ENCODE results near the gene LRMDA.

LRMDA gene

DNA sequence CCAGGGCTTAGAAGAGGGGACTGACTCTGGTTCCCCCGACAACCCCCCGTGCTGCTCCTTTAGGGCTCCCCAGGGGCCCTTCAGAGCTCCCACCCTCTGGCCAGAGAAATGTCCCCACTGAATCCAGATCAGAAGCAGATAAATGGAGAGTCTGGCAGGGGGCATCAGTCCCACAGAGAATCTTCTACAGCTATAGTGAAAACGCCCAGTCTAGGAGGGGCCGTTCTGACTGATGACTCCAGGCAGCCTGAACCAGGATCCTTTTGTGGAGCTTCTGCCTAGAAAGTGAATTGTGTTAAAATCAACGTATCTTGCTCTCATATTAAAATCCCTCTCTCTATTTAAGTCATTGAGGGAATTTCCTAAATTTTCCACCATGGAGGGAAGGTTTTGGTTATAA is 471.4 kb downstream of the LRMDA start:
- no peak overlapping the region for H3K4me3 Mint-ChIP-seq
- no peaks in the 10 kb centered on the region for H3K36me3 Mint-ChIP-seq (ENCODE audit: low read depth)
- no peak for DNase-seq
- H3K27ac Mint-ChIP-seq, result no peak overlapping the region
- peaks cover 76% of the 10 kb centered on the region for H3K4me1 Mint-ChIP-seq
- TF ChIP-seq, protein P1, sequence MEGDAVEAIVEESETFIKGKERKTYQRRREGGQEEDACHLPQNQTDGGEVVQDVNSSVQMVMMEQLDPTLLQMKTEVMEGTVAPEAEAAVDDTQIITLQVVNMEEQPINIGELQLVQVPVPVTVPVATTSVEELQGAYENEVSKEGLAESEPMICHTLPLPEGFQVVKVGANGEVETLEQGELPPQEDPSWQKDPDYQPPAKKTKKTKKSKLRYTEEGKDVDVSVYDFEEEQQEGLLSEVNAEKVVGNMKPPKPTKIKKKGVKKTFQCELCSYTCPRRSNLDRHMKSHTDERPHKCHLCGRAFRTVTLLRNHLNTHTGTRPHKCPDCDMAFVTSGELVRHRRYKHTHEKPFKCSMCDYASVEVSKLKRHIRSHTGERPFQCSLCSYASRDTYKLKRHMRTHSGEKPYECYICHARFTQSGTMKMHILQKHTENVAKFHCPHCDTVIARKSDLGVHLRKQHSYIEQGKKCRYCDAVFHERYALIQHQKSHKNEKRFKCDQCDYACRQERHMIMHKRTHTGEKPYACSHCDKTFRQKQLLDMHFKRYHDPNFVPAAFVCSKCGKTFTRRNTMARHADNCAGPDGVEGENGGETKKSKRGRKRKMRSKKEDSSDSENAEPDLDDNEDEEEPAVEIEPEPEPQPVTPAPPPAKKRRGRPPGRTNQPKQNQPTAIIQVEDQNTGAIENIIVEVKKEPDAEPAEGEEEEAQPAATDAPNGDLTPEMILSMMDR (IDR thresholded peaks at IDR 0.05), result no peak
- H3K9me3 Mint-ChIP-seq, result no peaks in the 10 kb centered on the region
- peaks cover 2% of the 10 kb centered on the region for H3K27me3 Mint-ChIP-seq (ENCODE audit: low read depth, poor library complexity)

DNA sequence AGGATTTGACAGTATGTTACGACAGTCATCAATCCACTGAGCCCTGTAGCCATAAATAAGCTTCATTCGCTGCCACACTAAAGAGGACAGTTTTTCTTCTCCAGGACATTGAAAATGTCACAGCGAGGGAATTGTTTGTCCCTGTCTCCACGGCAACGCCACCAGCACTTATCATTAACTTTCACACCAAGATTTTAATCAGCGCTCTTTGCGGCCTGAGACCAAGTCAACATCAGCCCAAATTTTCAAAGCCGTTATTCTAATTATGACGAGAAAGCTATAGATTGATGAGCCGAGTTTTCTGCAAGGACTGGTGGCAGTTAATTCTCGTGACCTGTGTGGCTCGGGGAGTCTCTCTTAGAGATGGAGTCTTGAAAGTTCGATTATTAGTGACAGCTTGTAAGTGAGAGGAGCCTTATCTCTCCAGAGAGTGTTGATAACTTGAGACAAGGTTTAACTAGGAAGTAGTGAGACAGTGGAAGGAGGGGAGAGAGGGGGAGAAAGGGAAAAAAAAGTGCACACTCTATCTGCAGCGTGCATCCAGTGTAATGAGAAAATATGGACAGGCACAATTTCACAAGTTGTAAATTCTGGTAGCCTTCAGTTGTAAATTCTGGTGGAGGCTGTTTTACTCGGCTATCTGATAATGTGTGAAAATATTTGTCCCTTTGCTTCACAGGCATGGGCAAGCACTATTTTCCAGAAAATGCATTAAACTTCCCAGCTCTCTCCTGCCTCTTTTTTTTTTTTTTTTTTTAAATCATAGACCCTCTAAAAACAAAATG is 473.3 kb downstream of the LRMDA start:
- Mint-ChIP-seq H3K36me3 (ENCODE audit: low read depth) (no peaks in the 10 kb centered on the region), H3K4me3 (peak overlapping the region; percentile 56), H3K9me3 (no peaks in the 10 kb centered on the region), H3K27me3 (ENCODE audit: low read depth, poor library complexity) (peaks cover 6% of the 10 kb centered on the region), H3K27ac (peak overlapping the region; percentile 74), H3K4me1 (peaks cover 74% of the 10 kb centered on the region)
- TF ChIP-seq, protein P1 (IDR thresholded peaks at IDR 0.05), result no peak
- DNase-seq, result peak; percentile 57

DNA sequence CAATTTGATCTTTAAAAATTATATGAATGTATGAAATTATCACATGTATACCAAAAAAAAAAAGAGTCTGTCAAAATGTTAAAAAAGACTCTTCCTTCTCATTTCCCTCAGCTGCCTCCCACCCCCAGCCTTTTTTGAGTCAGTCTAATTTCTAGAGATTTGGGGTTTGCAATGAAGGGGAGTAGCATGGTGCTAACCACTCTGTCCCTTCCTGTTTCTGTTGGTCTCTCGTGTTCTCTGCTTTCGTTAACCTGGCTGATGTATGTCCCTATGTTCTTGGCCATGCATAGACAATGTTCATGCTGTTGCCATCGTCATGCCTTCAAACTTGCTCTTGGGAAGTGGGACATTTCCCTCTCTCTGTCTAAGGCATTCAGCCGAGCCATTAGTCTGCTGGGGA is 474.1 kb downstream of the LRMDA start:
- peaks cover 66% of the 10 kb centered on the region for H3K4me1 Mint-ChIP-seq
- TF ChIP-seq, protein P1 (IDR thresholded peaks at IDR 0.05), result no peak
- H3K4me3 Mint-ChIP-seq, result peak overlapping the region; percentile 60
- no peak for DNase-seq
- no peaks in the 10 kb centered on the region for H3K9me3 Mint-ChIP-seq
- peak overlapping the region; percentile 9 for H3K27ac Mint-ChIP-seq
- peaks cover 6% of the 10 kb centered on the region for H3K27me3 Mint-ChIP-seq (ENCODE audit: low read depth, poor library complexity)
- no peaks in the 10 kb centered on the region for H3K36me3 Mint-ChIP-seq (ENCODE audit: low read depth)

DNA sequence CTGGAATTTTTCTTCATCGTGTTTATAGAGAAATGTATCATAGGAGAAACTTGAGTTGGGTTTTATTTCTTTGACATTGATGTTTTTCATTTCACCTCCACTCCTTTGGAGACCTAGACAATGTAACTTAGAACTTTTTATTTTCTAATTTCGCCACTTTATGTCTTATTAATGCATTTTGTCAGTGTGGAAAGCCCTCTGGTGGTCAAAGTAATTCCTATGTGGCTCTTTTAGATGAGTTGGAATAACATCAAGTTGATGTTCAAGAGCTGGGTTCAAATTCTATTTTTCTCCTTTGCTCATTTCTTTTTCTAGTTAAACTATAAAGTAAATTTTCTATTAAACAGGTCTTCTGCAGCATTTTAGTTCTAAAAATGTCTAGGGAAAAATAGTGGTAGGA is 478.6 kb downstream of the LRMDA start:
- H3K27ac Mint-ChIP-seq, result no peak overlapping the region
- H3K4me1 Mint-ChIP-seq, result peaks cover 25% of the 10 kb centered on the region
- H3K4me3 Mint-ChIP-seq, result no peak overlapping the region
- H3K9me3 Mint-ChIP-seq, result no peaks in the 10 kb centered on the region
- no peaks in the 10 kb centered on the region for H3K36me3 Mint-ChIP-seq (ENCODE audit: low read depth)
- peaks cover 13% of the 10 kb centered on the region for H3K27me3 Mint-ChIP-seq (ENCODE audit: low read depth, poor library complexity)
- no peak for DNase-seq
- TF ChIP-seq, protein P1 (IDR thresholded peaks at IDR 0.05), result no peak

DNA sequence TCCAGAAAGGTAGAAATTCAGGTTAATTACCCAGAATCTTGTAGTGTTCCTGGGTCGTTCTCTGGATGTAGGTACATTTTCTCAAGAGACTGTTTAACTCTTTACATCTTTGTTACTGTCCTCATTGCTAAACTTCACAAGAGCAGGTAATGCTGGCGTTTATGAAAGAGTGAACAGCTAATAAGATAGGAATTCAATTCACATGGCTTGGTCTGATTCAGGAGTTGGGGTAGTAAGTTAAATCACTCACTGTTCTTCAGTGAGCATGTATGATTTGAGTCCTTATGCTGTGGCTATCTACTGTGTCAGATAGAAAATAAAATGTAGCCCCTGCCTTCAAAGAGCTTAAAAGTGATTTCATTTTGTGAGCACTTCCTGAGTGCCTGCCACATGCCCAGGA is 480.0 kb downstream of the LRMDA start:
- no peaks in the 10 kb centered on the region for H3K36me3 Mint-ChIP-seq (ENCODE audit: low read depth)
- H3K27ac Mint-ChIP-seq, result no peak overlapping the region
- no peaks in the 10 kb centered on the region for H3K9me3 Mint-ChIP-seq
- peaks cover 11% of the 10 kb centered on the region for H3K4me1 Mint-ChIP-seq
- H3K4me3 Mint-ChIP-seq, result no peak overlapping the region
- no peak for DNase-seq
- H3K27me3 Mint-ChIP-seq (ENCODE audit: low read depth, poor library complexity), result peaks cover 13% of the 10 kb centered on the region
- TF ChIP-seq, protein P1 (IDR thresholded peaks at IDR 0.05), result no peak

DNA sequence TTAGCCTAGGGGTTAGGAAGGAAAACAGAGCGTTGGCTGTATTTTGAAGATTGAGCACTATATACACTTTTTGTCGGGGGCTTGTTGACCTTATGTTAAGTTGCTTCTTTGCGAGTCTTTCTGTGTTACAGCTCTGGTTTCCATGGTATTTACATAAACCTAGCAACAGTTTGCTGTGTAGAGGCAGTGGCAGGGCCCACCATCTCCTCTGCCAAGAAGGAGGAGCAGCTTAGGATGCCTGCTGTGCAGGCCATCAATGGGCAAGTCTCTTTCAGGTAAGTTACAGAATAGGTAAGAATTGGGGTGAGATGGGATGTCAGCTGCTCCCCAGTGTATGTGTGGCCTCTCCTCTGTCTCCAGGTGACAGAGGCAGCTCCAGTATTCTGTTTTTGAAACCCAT is 485.5 kb downstream of the LRMDA start:
- Mint-ChIP-seq H3K27ac (no peak overlapping the region), H3K27me3 (ENCODE audit: low read depth, poor library complexity) (peaks cover 17% of the 10 kb centered on the region), H3K36me3 (ENCODE audit: low read depth) (no peaks in the 10 kb centered on the region), H3K4me1 (peaks cover 16% of the 10 kb centered on the region), H3K9me3 (no peaks in the 10 kb centered on the region), H3K4me3 (no peak overlapping the region)
- TF ChIP-seq, protein P1 (IDR thresholded peaks at IDR 0.05), result no peak
- DNase-seq, result no peak

Data from nephron progenitor cell (in vitro differentiated cells).